Ascending aorta (tissue), 2 donors: ENCODE results near the gene CEP152. TPM values are rescaled to one million over a fixed set of nuclear protein-coding genes. Genes with fewer than 3 reads are reported as not detected.

Experiments
- DNase-seq, 2 donors: peaks; one replicate each; pipeline ENCODE4 v3.0.0-alpha.2; 2019; ENCODE audit warnings: low spot score in 2 of 2
- H3K27ac ChIP-seq, 2 donors: fragments of 200-600 bp; sonication (generic); one replicate each; pipeline ENCODE4 v1.5.1; 2016 to 2017; ENCODE audit warnings: mild to moderate bottlenecking in 1 of 2
- H3K27me3 ChIP-seq: fragments of 200-600 bp; sonication (generic); one replicate; pipeline ENCODE4 v1.5.1; 2017
- H3K36me3 ChIP-seq, 2 donors: fragments of 200-600 bp; sonication (generic); one replicate each; pipeline ENCODE4 v1.5.1; 2016
- H3K4me1 ChIP-seq, 2 donors: fragments of 200-600 bp; sonication (generic); one replicate each; pipeline ENCODE4 v1.5.1; 2016 to 2017; ENCODE audit warnings: mild to moderate bottlenecking in 1 of 2
- H3K4me3 ChIP-seq, 2 donors: fragments of 200-600 bp; sonication (generic); one replicate each; pipeline ENCODE4 v1.5.1; 2016 to 2017; ENCODE audit warnings: mild to moderate bottlenecking in 1 of 2
- H3K9me3 ChIP-seq, 2 donors: fragments of 200-600 bp; sonication (generic); one replicate each; pipeline ENCODE4 v1.5.1; 2016
- intact Hi-C: fragments of 100-400 bp; cut with DNase I; formaldehyde crosslinking; loops from one replicate; pipeline ENCODE4 v1.15.1; 2023
- total RNA-seq: library from RNA; depleted of rRNA; stranded (reverse); fragments of >200 nt; gene quantifications from one replicate; pipeline ENCODE4 v1.1.0, GENCODE V29; 2016
- TF ChIP-seq, protein P1 (sequence below), 3 experiments: fragments of 200-600 bp in 2 of 3; fragments of 450-650 bp in 1 of 3; sonication (generic) in 2 of 3; IDR thresholded peaks; one replicate each; pipeline ENCODE4 v1.5.1; 2016 to 2019; ENCODE audit warnings: antibody characterized with exemption in 3 of 3, mild to moderate bottlenecking in 1 of 3, moderate library complexity in 1 of 3

Gene CEP152
- total RNA-seq, 1 donor from 2014 or later = 1.1 TPM

DNA sequence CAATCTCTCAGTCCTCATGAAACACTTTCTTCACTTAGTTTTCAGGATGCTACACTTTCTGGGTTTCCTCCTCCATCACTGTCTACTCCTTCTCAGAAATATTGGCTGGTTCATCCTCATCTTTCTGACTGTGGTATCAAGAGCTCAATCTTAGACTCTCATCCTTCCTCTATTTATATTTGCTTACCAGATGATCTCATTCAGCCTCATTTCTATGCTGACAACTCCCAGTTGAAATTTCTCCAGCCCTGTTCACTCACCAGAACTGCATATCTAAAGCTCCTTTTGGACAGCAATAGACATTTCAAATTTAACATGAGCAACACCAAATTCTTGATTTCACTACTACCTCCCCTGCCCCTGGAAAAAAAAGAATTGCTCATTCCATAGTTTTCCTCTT is 117.4 kb downstream of the CEP152 start:
- Histone ChIP-seq H3K36me3 (no peaks in the 10 kb centered on the region), H3K4me1 (no peaks in the 10 kb centered on the region), H3K9me3 (no peaks in the 10 kb centered on the region), H3K27me3 (no peaks in the 10 kb centered on the region), H3K27ac (no peak overlapping the region), H3K4me3 (no peak overlapping the region)
- TF ChIP-seq, protein P1, sequence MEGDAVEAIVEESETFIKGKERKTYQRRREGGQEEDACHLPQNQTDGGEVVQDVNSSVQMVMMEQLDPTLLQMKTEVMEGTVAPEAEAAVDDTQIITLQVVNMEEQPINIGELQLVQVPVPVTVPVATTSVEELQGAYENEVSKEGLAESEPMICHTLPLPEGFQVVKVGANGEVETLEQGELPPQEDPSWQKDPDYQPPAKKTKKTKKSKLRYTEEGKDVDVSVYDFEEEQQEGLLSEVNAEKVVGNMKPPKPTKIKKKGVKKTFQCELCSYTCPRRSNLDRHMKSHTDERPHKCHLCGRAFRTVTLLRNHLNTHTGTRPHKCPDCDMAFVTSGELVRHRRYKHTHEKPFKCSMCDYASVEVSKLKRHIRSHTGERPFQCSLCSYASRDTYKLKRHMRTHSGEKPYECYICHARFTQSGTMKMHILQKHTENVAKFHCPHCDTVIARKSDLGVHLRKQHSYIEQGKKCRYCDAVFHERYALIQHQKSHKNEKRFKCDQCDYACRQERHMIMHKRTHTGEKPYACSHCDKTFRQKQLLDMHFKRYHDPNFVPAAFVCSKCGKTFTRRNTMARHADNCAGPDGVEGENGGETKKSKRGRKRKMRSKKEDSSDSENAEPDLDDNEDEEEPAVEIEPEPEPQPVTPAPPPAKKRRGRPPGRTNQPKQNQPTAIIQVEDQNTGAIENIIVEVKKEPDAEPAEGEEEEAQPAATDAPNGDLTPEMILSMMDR (IDR thresholded peaks at IDR 0.05) = no peak
- intact Hi-C loops = no loop called here
- no peak for DNase-seq

DNA sequence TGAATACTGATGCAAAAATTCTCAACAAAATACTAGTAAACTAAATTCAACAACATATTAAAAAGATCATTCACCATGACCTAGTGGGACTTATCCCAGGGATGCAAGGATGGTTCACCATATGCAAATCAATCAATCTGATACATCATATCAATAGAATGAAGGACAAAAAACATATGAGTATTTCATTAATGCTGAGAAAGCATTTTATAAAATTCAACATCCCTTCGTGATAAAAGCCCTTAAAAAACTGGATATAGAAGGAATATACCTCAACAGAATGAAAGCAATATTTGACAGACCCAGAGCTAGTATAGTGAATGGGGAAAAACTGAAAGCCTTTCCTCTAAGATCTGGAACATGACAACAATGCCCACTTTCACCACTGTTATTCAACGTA is 122.4 kb downstream of the CEP152 start:
- intact Hi-C loops = no loop called here
- H3K36me3 ChIP-seq = no peaks in the 10 kb centered on the region
- no peak for DNase-seq
- no peak overlapping the region for H3K27ac ChIP-seq
- TF ChIP-seq, protein P1 (IDR thresholded peaks at IDR 0.05) = no peak
- H3K4me3 ChIP-seq = no peak overlapping the region
- no peaks in the 10 kb centered on the region for H3K9me3 ChIP-seq
- no peaks in the 10 kb centered on the region for H3K4me1 ChIP-seq
- no peaks in the 10 kb centered on the region for H3K27me3 ChIP-seq

Other genes starting within 250 kb of the CEP152 start
- gene FBN1, start 165.4 kb downstream of the CEP152 start, total RNA-seq = 164 TPM
- gene EID1, start 67.1 kb upstream of the CEP152 start, total RNA-seq = 247 TPM
- 7.2 TPM for gene SHC4, start 152.8 kb upstream of the CEP152 start, total RNA-seq
- 9.7 TPM for gene SECISBP2L, start 235.4 kb upstream of the CEP152 start, total RNA-seq